ENCODE results near the gene RYR3.

The RYR3 gene

GRCh38 chr15:33859992-33860545 is 549.3 kb downstream of the RYR3 start:
- Histone ChIP-seq H3K9me3 (no peaks in the 10 kb centered on the region), H3K4me1 (no peaks in the 10 kb centered on the region), H3K36me3 (peaks cover 20 to 70% (median 22%) of the 10 kb centered on the region in 3 donors), H3K27me3 (no peaks in the 10 kb centered on the region), H3K27ac (no peak overlapping the region), H3K4me3 (no peak overlapping the region)
- intact Hi-C loops (cut with DNase I; ENCODE audit: low total_unique reads): no loop called here
- TF ChIP-seq CTCF (IDR thresholded peaks at IDR 0.05): no peak
- DNase-seq: no peak

- TF ChIP-seq CTCF (IDR thresholded peaks at IDR 0.05): no peak
- intact Hi-C loops (cut with DNase I; ENCODE audit: low total_unique reads): no loop called here
- H3K27me3 ChIP-seq: no peaks in the 10 kb centered on the region
- H3K4me1 ChIP-seq: no peaks in the 10 kb centered on the region
- H3K4me3 ChIP-seq: no peak overlapping the region
- DNase-seq: no peak
- peaks cover 22 to 72% (median 22%) of the 10 kb centered on the region in 3 donors for H3K36me3 ChIP-seq
- H3K27ac ChIP-seq: no peak overlapping the region
- H3K9me3 ChIP-seq: no peaks in the 10 kb centered on the region
These were observed 550.0 kb downstream of the RYR3 start for GRCh38 chr15:33860754-33861153.

GRCh38 chr15:33864360-33865075 is 553.8 kb downstream of the RYR3 start:
- no peak for DNase-seq
- intact Hi-C loops (cut with DNase I; ENCODE audit: low total_unique reads): no loop called here
- Histone ChIP-seq H3K9me3 (no peaks in the 10 kb centered on the region), H3K27ac (no peak overlapping the region), H3K27me3 (no peaks in the 10 kb centered on the region), H3K4me3 (no peak overlapping the region), H3K4me1 (peaks cover 0 to 2% (median 0%) of the 10 kb centered on the region in 4 donors), H3K36me3 (peaks cover 26 to 56% (median 41%) of the 10 kb centered on the region in 3 donors)
- no peak for TF ChIP-seq CTCF (IDR thresholded peaks at IDR 0.05)

GRCh38 chr15:33865416-33865815 is 554.6 kb downstream of the RYR3 start:
- intact Hi-C loops (cut with DNase I; ENCODE audit: low total_unique reads): no loop called here
- H3K4me3 ChIP-seq: no peak overlapping the region

GRCh38 chr15:33866101-33866737 is 555.5 kb downstream of the RYR3 start:
- Histone ChIP-seq H3K4me1 (peaks cover 0 to 2% (median 0%) of the 10 kb centered on the region in 4 donors), H3K36me3 (peaks cover 18 to 49% (median 41%) of the 10 kb centered on the region in 3 donors), H3K9me3 (no peaks in the 10 kb centered on the region), H3K27me3 (no peaks in the 10 kb centered on the region), H3K27ac (no peak overlapping the region), H3K4me3 (no peak overlapping the region)
- intact Hi-C loops (cut with DNase I; ENCODE audit: low total_unique reads): no loop called here
- DNase-seq: no peak
- no peak for TF ChIP-seq CTCF (IDR thresholded peaks at IDR 0.05)

More at GRCh38 chr15:33865416-33865815, 554.6 kb downstream of the RYR3 start:
- Histone ChIP-seq H3K9me3 (no peaks in the 10 kb centered on the region), H3K27ac (no peak overlapping the region), H3K36me3 (peaks cover 18 to 49% (median 41%) of the 10 kb centered on the region in 3 donors), H3K27me3 (no peaks in the 10 kb centered on the region), H3K4me1 (peaks cover 0 to 2% (median 0%) of the 10 kb centered on the region in 4 donors)
- DNase-seq: no peak
- no peak for TF ChIP-seq CTCF (IDR thresholded peaks at IDR 0.05)

All from tibial artery (tissue), 4 donors.